ENCODE results near the gene C2CD2.
"Not testable (repeated sequence)": the region's sequence is repeated elsewhere in the genome, so short reads cannot be mapped to it uniquely, and the experiment has no call there.

C2CD2 gene

DNA sequence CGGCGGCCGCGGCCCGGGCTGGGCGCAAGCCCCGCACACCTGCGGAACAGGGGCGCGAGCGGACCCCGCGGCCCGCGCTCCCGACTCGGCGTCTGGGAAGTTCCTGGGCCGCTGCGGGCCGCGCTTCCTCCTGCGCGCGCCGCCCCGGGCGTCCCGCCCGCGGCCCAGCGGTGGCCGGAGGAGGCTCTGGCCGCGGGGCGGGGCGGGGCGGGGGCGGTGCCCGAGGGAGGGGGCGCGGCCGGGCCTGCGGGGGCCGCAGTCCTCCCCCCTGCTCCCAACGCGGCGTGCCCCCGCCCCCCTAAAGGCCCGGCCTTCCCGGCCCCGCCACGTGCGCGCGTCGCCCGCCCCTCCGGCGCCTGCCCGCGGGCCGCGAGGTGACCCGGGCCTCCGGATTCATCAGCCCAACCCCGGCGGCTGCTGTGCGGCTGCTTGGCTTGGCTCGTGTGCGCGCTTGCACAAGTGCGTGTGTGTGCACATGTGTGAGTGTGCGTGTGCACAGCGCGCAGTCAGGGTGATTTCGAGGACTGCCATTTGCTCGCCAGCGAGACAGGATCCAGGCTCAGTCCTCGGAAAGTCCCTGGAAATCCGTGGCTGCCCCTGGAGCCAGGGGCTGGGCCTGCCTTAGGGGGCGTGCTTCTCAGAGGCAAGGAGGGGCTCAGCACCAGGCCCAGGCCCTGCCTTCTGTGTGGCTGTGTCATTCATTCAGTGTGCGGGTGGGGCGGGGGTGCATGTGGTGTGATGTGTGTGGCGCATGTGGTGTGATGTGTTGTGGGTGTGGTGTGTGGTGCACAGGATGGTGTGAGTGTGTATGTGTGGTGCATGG is at the start of gene C2CD2:
TSS of gene C2CD2 (minus strand) at position 188 of the 823 bp plus-strand sequence. CDS start 370 bp downstream, outside the sequence.
- Mint-ChIP-seq H3K4me1 (ENCODE audit: low read depth) (peaks cover 17% of the 10 kb centered on the region), H3K4me3 (peak within 1 kb of the TSS; percentile 71), H3K9me3 (no peaks in the 10 kb centered on the region), H3K36me3 (ENCODE audit: low read depth) (no peaks in the 10 kb centered on the region), H3K27me3 (peaks cover 30% of the 10 kb centered on the region), H3K27ac (peak within 1 kb of the TSS; percentile 91)

DNA sequence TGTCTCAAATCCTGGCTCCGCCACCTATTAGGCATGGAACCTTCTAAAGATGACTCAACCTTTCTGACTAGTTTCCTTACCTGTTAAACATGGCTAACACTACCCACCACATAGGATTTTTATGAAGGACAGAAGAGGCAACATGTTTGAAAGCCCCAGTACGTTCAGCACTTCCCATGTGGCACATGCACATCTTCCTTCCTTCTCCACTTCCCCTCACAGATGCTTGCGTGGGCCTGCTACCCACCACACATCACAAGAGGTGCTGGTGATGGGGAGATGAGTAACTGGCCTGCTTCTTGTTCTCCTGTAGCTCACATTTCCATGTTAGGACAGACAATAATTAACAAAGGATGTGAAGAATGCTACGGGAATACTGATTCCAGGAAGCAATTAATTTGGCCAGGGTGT is 49.2 kb upstream of the C2CD2 start:
- H3K4me3 Mint-ChIP-seq, result peak overlapping the region; percentile 69
- H3K27me3 Mint-ChIP-seq, result no peaks in the 10 kb centered on the region
- peaks cover 80% of the 10 kb centered on the region for H3K4me1 Mint-ChIP-seq (ENCODE audit: low read depth)
- peaks cover 75% of the 10 kb centered on the region for H3K36me3 Mint-ChIP-seq (ENCODE audit: low read depth)
- H3K27ac Mint-ChIP-seq, result peak overlapping the region; percentile 93
- no peaks in the 10 kb centered on the region for H3K9me3 Mint-ChIP-seq

GRCh38 chr21:42002421-42002958 is 48.7 kb upstream of the C2CD2 start:
- peak overlapping the region; percentile 69 for H3K4me3 Mint-ChIP-seq
- H3K36me3 Mint-ChIP-seq (ENCODE audit: low read depth), result peaks cover 75% of the 10 kb centered on the region
- H3K27me3 Mint-ChIP-seq, result no peaks in the 10 kb centered on the region
- H3K4me1 Mint-ChIP-seq (ENCODE audit: low read depth), result peaks cover 75% of the 10 kb centered on the region
- peak overlapping the region; percentile 93 for H3K27ac Mint-ChIP-seq
- H3K9me3 Mint-ChIP-seq, result no peaks in the 10 kb centered on the region

- H3K4me1 Mint-ChIP-seq (ENCODE audit: low read depth), result peaks cover 68% of the 10 kb centered on the region
- no peaks in the 10 kb centered on the region for H3K27me3 Mint-ChIP-seq
- peaks cover 2% of the 10 kb centered on the region for H3K9me3 Mint-ChIP-seq
- H3K4me3 Mint-ChIP-seq, result peak overlapping the region; percentile 69
- peaks cover 75% of the 10 kb centered on the region for H3K36me3 Mint-ChIP-seq (ENCODE audit: low read depth)
- peak overlapping the region; percentile 93 for H3K27ac Mint-ChIP-seq
These were observed 48.0 kb upstream of the C2CD2 start for GRCh38 chr21:42001781-42002180.

DNA sequence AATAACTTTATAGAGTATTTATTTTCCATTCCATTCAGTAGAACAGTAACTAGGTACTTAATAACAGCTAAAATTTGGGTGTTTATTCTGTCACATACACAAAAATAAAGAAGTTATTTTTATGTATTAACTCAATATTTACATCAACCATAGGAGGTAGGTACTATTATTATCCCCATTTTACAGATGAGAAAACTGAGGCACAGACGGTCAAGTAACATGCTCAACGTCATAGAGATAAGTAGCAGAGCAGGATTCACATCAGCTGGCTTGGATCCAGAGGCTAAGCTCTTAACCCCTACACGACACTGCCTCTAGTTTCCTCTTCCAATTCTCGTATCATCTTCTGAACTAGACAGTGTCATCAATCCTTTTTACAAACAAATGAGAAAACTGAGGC is 47.1 kb upstream of the C2CD2 start:
- Mint-ChIP-seq H3K27me3 (no peaks in the 10 kb centered on the region), H3K36me3 (ENCODE audit: low read depth) (peaks cover 77% of the 10 kb centered on the region), H3K4me3 (peak overlapping the region; percentile 69), H3K4me1 (ENCODE audit: low read depth) (peaks cover 62% of the 10 kb centered on the region), H3K27ac (peak overlapping the region; percentile 93), H3K9me3 (peaks cover 8% of the 10 kb centered on the region)

DNA sequence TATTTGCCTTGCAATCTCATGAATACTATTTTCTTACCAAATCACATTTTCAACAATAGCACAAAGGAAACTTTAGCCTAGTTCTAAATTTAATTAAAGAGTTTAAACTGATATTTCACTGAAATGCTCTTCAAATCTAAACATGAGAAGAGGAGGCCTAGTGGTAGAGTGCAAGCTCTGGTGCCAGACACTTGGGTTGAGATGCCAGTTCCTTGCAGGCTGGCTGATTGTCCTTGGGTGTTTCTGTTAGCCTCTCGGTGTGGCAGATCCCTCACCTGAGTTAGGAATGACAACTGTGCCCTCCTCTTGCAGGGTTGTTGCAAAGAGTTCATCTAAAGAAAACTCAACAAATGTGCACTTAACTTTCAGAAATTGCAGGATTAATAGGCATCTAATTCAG is 43.8 kb upstream of the C2CD2 start:
- Mint-ChIP-seq H3K4me3 (no peak overlapping the region), H3K27me3 (no peaks in the 10 kb centered on the region), H3K4me1 (ENCODE audit: low read depth) (peaks cover 38% of the 10 kb centered on the region), H3K9me3 (peaks cover 16% of the 10 kb centered on the region), H3K36me3 (ENCODE audit: low read depth) (peaks cover 97% of the 10 kb centered on the region), H3K27ac (no peak overlapping the region)

DNA sequence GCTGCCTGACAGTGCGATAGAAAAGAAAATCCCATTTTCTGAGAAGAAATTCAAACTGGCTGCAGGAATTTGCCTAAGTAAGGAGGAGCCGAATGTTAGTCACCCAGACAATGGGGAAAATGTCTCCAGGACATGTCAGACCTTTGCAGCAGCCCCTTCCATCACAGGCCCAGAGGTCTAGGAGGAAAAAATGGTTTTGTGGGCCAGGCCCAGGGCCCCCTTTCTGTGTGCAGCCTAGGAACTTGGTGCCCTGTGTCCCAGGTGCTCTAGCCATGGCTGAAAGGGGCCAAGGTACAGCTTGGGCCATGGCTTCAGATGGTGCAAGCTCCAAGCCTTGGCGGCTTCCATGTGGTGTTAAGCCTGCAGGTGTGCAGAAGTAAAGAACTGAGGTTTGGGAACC is 41.8 kb upstream of the C2CD2 start:
- Mint-ChIP-seq H3K36me3 (ENCODE audit: low read depth) (peaks cover 97% of the 10 kb centered on the region), H3K9me3 (peaks cover 16% of the 10 kb centered on the region), H3K27me3 (no peaks in the 10 kb centered on the region), H3K27ac (no peak overlapping the region), H3K4me1 (ENCODE audit: low read depth) (peaks cover 20% of the 10 kb centered on the region), H3K4me3 (no peak overlapping the region)

DNA sequence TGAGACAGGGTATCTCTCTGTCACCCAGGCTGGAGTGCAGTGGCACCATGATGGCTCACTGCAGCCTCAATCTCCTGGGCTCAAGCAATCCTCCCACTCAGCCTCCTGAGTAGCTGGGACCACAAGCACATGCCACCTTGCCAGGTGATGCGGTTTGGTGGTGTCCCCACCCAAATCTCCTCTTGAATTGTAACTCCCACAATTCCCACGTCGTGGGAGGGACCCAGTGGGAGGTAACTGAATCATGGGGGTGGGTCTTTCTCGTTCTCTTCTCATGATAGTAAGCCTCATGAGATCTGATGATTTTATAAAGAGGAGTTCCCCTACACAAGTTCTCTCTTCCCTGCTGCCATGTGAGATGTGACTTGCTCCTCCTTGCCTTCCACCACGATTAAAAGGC is 40.8 kb upstream of the C2CD2 start:
- H3K36me3 Mint-ChIP-seq (ENCODE audit: low read depth), result peaks cover 97% of the 10 kb centered on the region
- peaks cover 15% of the 10 kb centered on the region for H3K4me1 Mint-ChIP-seq (ENCODE audit: low read depth)
- H3K4me3 Mint-ChIP-seq, H3K27ac Mint-ChIP-seq, H3K27me3 Mint-ChIP-seq: not testable (repeated sequence)
- H3K9me3 Mint-ChIP-seq, result peaks cover 16% of the 10 kb centered on the region

DNA sequence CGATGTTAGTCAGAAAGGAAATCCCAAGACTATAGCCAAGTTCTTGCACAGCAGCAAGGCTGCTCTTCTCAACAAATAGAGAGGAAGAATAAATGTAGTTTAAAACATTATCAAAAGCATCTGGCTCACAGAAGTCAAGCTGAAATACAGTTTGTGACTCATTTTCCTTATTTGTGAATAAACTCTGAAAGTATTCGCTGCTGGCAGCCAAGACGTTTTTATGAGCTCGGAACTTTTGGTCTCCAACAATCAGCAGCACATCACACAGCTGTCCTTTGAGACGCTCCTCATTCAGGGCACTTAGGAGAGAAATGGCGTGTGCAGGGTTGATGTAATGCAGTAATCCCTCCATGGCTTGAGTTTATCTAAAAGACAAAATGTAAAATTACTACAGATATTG is 39.9 kb upstream of the C2CD2 start:
- Mint-ChIP-seq H3K27me3 (no peaks in the 10 kb centered on the region), H3K9me3 (peaks cover 16% of the 10 kb centered on the region), H3K4me1 (ENCODE audit: low read depth) (peaks cover 12% of the 10 kb centered on the region), H3K4me3 (no peak overlapping the region), H3K27ac (no peak overlapping the region), H3K36me3 (ENCODE audit: low read depth) (peaks cover 93% of the 10 kb centered on the region)

- Mint-ChIP-seq H3K36me3 (ENCODE audit: low read depth) (peaks cover 84% of the 10 kb centered on the region), H3K27me3 (no peaks in the 10 kb centered on the region), H3K4me3 (no peak overlapping the region), H3K9me3 (peaks cover 16% of the 10 kb centered on the region), H3K4me1 (ENCODE audit: low read depth) (peaks cover 8% of the 10 kb centered on the region), H3K27ac (no peak overlapping the region)
These were observed 38.8 kb upstream of the C2CD2 start for GRCh38 chr21:41992576-41992975.

GRCh38 chr21:41991659-41992058 is 37.8 kb upstream of the C2CD2 start:
- H3K27ac Mint-ChIP-seq, result no peak overlapping the region
- no peak overlapping the region for H3K4me3 Mint-ChIP-seq
- no peaks in the 10 kb centered on the region for H3K27me3 Mint-ChIP-seq
- peaks cover 75% of the 10 kb centered on the region for H3K36me3 Mint-ChIP-seq (ENCODE audit: low read depth)
- peaks cover 8% of the 10 kb centered on the region for H3K4me1 Mint-ChIP-seq (ENCODE audit: low read depth)
- peaks cover 13% of the 10 kb centered on the region for H3K9me3 Mint-ChIP-seq

- Mint-ChIP-seq H3K4me1 (ENCODE audit: low read depth) (peaks cover 1% of the 10 kb centered on the region), H3K36me3 (ENCODE audit: low read depth) (peaks cover 56% of the 10 kb centered on the region), H3K27ac (no peak overlapping the region), H3K27me3 (no peaks in the 10 kb centered on the region), H3K4me3 (no peak overlapping the region), H3K9me3 (peaks cover under 1% of the 10 kb centered on the region)
These were observed 35.9 kb upstream of the C2CD2 start for GRCh38 chr21:41989698-41990097.

- H3K27me3 Mint-ChIP-seq, result no peaks in the 10 kb centered on the region
These were observed 33.5 kb upstream of the C2CD2 start for GRCh38 chr21:41987310-41987709.

DNA sequence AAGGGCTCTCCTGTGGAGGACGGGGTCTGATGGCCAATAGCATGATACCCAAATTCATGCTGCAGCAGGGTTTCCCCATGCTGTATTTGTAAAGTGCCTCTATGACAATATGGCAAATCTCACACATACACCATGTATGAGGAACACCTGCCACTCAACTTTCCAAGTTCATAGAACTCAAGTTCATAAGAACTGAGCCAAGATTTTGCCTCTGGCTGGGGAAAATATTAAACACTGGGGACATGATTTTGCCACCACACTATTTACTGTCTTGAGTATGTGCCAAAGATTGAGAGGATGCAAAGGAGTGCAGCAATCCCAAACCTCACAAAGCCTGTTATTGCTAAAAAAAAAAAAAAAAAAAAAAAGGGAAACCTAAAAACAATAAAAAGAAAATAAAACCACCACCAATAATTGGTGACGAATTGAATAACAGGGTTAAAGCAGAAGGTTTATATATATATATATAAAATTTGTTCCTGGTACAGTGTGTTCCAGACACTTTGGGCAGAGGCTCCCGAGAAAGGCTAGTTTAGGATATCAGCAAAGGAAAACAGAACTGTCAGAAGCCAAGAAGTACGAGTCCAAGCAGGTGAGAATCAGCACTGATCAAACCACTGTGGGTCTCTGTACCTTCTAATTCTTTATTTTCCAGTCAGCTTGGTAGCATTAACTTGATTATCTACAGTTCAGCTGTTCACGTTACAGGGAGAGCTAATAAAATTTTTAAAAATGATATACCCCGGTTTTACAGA is 32.0 kb upstream of the C2CD2 start:
- Mint-ChIP-seq H3K27ac (no peak overlapping the region), H3K27me3 (no peaks in the 10 kb centered on the region), H3K4me1 (ENCODE audit: low read depth) (no peaks in the 10 kb centered on the region), H3K36me3 (ENCODE audit: low read depth) (peaks cover 24% of the 10 kb centered on the region), H3K4me3 (no peak overlapping the region), H3K9me3 (peaks cover 12% of the 10 kb centered on the region)

More at GRCh38 chr21:41987310-41987709, 33.5 kb upstream of the C2CD2 start:
- no peak overlapping the region for H3K4me3 Mint-ChIP-seq
- H3K9me3 Mint-ChIP-seq, result peaks cover 10% of the 10 kb centered on the region
- H3K36me3 Mint-ChIP-seq (ENCODE audit: low read depth), result peaks cover 38% of the 10 kb centered on the region
- H3K27ac Mint-ChIP-seq, result no peak overlapping the region
- H3K4me1 Mint-ChIP-seq (ENCODE audit: low read depth), result no peaks in the 10 kb centered on the region

DNA sequence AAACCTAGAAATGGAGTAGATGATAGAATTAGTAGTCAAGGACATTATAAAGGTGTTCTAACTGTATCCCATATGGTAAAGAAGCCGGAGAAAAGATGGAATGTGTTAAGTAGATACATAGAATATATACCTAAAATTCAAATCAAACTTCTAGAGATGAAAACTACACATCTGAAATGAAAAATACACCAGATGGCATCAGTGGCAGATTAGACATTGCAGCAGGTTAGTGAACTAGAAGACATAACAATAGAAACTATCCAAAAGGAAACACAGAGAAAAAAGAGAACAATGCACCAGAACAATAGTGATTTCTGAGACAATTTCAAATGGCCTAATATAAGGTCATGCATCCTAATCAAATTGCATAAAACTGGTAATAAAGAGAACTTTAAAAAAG is 29.4 kb upstream of the C2CD2 start:
- H3K27me3 Mint-ChIP-seq, result no peaks in the 10 kb centered on the region
- peaks cover 19% of the 10 kb centered on the region for H3K9me3 Mint-ChIP-seq
- no peak overlapping the region for H3K4me3 Mint-ChIP-seq
- peaks cover 8% of the 10 kb centered on the region for H3K36me3 Mint-ChIP-seq (ENCODE audit: low read depth)
- H3K4me1 Mint-ChIP-seq (ENCODE audit: low read depth), result no peaks in the 10 kb centered on the region
- no peak overlapping the region for H3K27ac Mint-ChIP-seq
